DLD1 (cell line): Measurements from ENCODE around the gene PARP1.
"Not testable (repeated sequence)": the region's sequence is repeated elsewhere in the genome, so short reads cannot be mapped to it uniquely, and the experiment has no call there.

Experiments
- in situ Hi-C: cut with HindIII; loops from 2 replicates; pipeline ENCODE4 v1.10.0; 2017; ENCODE audit warnings: low sequenced_read_pairs

Gene PARP1

GRCh38 chr1:226429858-226430715 lies 22.2 kb upstream of the PARP1 start:
- in situ Hi-C loops: no loop called here

- in situ Hi-C loops: no loop called here
These were observed 21.0 kb upstream of the PARP1 start for GRCh38 chr1:226428791-226429461.

GRCh38 chr1:226428348-226428747 lies 20.5 kb upstream of the PARP1 start:
- in situ Hi-C loops: no loop called here

GRCh38 chr1:226427131-226427530 lies 19.2 kb upstream of the PARP1 start:
- in situ Hi-C loops: no loop called here

GRCh38 chr1:226426395-226426794 lies 18.5 kb upstream of the PARP1 start:
- in situ Hi-C loops: not testable (repeated sequence)

- in situ Hi-C loops: no loop called here
These were observed 17.6 kb upstream of the PARP1 start for GRCh38 chr1:226425431-226426031.

- in situ Hi-C loops: no loop called here
These were observed 17.1 kb upstream of the PARP1 start for GRCh38 chr1:226425004-226425378.

GRCh38 chr1:226424221-226425003 lies 16.5 kb upstream of the PARP1 start:
- in situ Hi-C loops: no loop called here

- in situ Hi-C loops: no loop called here
These were observed 14.6 kb upstream of the PARP1 start for GRCh38 chr1:226422478-226422877.

GRCh38 chr1:226420897-226421296 lies 13.0 kb upstream of the PARP1 start:
- in situ Hi-C loops: no loop called here

- in situ Hi-C loops: no loop called here
These were observed 12.4 kb upstream of the PARP1 start for GRCh38 chr1:226420328-226420727.

- in situ Hi-C loops: no loop called here
These were observed 11.6 kb upstream of the PARP1 start for GRCh38 chr1:226419284-226420029.

- in situ Hi-C loops: no loop called here
These were observed 10.1 kb upstream of the PARP1 start for GRCh38 chr1:226417830-226418546.

- in situ Hi-C loops: no loop called here
These were observed 9.5 kb upstream of the PARP1 start for GRCh38 chr1:226417350-226417749.

GRCh38 chr1:226414098-226414698 lies 6.3 kb upstream of the PARP1 start:
- in situ Hi-C loops: no loop called here

GRCh38 chr1:226411619-226412018 lies 3.7 kb upstream of the PARP1 start:
- in situ Hi-C loops: no loop called here

GRCh38 chr1:226410958-226411357 lies 3.1 kb upstream of the PARP1 start:
- in situ Hi-C loops: no loop called here

GRCh38 chr1:226409392-226409791 lies 1.5 kb upstream of the PARP1 start:
- in situ Hi-C loops: loop anchor here (10.0 kb wide), 1 partner anchor 95 kb away; no protein-coding TSS in a partner anchor
